Testis (tissue), 2 donors: ENCODE measurements around the gene KAT7.

ENCODE experiments used
- POLR2A ChIP-seq: fragments of 450-650 bp; IDR thresholded peaks from one replicate; pipeline ENCODE4 v1.6.1; 2017; ENCODE audit warnings: antibody characterized with exemption, mild to moderate bottlenecking, moderate library complexity
- TF ChIP-seq, protein P1 (sequence below), 3 experiments: fragments of 450-650 bp in 2 of 3; fragments of 200-600 bp in 1 of 3; sonication (generic) in 1 of 3; IDR thresholded peaks; one replicate each; pipeline ENCODE4 v1.5.1; 2016 to 2019; ENCODE audit warnings: antibody characterized with exemption in 3 of 3, mild to moderate bottlenecking in 2 of 3, moderate library complexity in 1 of 3

DNA sequence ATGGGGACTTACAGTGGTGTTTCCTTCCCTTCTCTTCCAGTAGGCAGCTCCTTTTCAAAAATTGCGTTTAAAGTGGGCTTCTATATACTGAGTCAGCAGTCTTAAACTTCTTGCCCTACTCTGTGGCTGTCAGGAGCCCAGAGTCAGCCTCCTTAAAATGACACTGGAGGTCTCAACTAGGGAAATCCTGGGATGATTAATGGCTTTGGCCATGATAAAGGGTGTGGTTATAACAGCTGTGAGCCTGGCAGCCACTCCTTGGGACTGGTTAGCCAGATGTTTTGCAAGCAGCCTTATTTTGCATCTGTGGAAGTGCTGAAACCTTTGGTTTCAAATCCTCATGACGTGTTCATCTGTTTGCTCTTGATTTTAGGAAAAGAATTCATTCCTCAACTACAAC lies 34.3 kb downstream of the KAT7 start:
- TF ChIP-seq, protein P1, sequence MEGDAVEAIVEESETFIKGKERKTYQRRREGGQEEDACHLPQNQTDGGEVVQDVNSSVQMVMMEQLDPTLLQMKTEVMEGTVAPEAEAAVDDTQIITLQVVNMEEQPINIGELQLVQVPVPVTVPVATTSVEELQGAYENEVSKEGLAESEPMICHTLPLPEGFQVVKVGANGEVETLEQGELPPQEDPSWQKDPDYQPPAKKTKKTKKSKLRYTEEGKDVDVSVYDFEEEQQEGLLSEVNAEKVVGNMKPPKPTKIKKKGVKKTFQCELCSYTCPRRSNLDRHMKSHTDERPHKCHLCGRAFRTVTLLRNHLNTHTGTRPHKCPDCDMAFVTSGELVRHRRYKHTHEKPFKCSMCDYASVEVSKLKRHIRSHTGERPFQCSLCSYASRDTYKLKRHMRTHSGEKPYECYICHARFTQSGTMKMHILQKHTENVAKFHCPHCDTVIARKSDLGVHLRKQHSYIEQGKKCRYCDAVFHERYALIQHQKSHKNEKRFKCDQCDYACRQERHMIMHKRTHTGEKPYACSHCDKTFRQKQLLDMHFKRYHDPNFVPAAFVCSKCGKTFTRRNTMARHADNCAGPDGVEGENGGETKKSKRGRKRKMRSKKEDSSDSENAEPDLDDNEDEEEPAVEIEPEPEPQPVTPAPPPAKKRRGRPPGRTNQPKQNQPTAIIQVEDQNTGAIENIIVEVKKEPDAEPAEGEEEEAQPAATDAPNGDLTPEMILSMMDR (IDR thresholded peaks at IDR 0.05), result no peak
- no peak for TF ChIP-seq POLR2A
